OCI-LY1 (cell line): Measurements from ENCODE around the gene IFRD1.

Experiments
- CTCF ChIP-seq: fragments of 200-600 bp; sonication (generic), shearing (Covaris generic); IDR thresholded peaks from 2 replicates; pipeline ENCODE4 v1.5.1; 2017; ENCODE audit warnings: mild to moderate bottlenecking, antibody characterized with exemption, low read length, moderate library complexity, mixed read lengths
- EZH2 ChIP-seq: fragments of 200-600 bp; sonication (generic), shearing (Covaris generic); IDR thresholded peaks from 2 replicates; pipeline ENCODE4 v1.8.0; 2017; ENCODE audit warnings: borderline replicate concordance, mixed run types, mild to moderate bottlenecking, antibody characterized with exemption, low read length, moderate library complexity, mixed read lengths

- TF ChIP-seq CTCF (no peak), EZH2 (no peak)
Measured at GRCh38 chr7:112405286-112405685, 45.0 kb upstream of the IFRD1 start.
